HG03108 (cell line): ENCODE data around the gene GRID1.

Experiments used
- ATAC-seq: cut with Tn5 transposase; IDR thresholded peaks from one replicate; pipeline ENCODE4 v1.9.1; 2021; ENCODE audit warnings: moderate library complexity; ENCODE audit not compliant: unreplicated experiment

GRID1 gene

DNA sequence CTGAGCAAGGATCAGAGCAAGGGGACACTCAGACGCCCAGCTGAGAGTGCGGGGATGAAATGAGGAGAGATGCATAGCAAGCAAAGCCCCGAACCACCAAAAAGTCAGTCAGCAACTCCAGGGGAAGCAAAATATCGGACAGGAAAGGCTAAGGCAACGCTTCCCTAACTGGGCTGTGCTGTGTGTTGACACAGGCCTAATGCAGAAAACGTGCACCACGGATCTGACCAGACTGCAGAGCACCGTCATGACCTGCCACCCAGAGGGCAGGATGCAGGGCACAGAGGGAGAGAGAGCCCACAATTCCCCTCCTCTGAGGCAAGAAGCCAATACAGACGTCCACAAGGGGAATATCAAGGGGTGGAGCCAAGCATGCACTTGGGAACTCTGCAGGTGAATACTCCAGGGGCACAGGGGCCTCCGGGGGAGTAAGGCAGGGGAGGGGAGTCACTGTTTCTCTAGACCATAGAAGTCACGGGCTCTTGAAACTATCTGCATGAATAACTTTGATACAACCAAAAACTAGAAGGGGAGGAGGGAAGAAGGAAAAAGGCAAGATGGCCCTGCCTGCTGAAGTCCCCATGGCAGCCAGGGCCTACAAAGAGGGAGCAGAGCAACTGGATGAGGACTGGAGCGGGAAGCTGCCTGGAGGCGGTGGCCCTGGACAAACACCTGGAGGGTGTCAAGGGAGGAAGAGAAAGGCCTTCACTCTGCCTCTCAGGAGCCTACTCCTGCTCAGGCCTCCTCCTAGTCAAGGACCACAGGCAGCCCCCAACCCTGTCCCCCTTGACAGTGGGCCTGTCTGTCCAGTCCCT, 26.2 kb downstream of the GRID1 start:
- ATAC-seq = no peak

DNA sequence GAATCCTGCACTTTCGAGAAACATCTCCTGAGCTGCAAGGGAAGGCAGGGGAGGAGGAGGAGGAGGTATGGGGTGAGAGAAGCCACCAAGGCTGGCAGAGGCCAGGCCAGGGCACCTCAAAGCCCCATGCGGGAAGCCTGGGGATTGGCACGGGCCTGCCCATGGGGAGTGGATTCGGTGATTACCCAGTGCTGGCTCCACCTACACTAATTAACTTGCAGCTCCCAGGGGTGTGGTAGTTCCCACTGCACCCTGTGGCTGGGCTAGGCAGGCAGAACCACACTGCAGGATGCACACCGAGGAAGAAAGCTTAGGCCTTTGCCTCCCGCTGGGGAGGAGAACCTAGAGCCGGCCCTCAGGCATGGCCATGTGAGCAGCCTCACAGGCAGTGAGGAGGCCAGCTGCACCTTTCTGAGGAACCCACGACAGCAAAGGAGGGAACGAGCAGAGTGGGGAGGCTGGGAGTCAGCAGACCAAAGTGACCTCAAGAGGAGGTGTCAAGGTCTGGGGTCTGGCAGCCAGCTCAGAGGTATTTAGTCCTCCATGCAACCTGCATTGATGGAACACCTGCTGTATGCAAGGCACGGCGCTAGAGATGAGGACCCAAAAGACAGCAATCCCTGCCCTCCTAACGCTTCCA, 27.2 kb downstream of the GRID1 start:
- no peak for ATAC-seq

DNA sequence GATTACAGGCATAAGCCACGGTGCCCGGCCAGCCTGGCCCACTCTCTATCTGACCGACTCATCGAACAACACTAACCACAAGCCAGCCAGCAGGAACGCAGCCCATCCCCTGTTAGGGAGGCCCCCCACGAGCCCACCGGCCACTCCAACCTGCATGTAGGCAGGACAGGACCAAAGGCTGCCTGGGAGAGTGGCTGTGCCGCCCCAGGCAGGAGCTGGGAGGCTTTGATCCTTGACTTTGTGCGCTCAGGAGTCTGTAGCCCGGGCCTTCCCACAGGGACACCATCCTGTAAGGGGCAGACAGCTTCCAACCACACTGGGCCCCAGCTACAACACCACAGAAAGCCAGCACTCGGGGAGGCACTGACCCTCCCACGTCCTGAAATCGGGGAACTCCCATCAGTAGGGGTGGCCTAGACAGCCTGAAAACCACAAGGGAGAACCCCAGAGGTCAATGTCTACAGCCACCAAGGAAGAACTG, 29.4 kb downstream of the GRID1 start:
- ATAC-seq = no peak

DNA sequence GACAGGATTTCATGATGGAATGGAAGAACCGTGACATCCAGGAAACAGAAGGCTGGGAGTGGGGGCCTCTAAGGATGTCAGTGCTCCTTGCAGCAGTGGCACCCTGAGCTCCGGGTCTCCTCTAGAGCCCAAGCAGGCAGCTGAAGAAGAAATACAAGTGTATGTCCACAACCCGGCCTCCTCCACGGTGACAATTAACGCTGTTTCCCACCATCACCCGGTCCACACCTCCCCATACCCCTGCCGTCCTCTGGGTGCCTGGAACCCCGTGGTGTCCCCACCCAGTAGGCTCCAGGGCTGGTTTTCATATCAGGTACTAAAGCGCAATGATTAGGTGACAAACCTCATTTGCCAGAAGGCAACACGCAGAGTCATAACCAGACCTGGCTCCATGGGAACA, 30.3 kb downstream of the GRID1 start:
- no peak for ATAC-seq

DNA sequence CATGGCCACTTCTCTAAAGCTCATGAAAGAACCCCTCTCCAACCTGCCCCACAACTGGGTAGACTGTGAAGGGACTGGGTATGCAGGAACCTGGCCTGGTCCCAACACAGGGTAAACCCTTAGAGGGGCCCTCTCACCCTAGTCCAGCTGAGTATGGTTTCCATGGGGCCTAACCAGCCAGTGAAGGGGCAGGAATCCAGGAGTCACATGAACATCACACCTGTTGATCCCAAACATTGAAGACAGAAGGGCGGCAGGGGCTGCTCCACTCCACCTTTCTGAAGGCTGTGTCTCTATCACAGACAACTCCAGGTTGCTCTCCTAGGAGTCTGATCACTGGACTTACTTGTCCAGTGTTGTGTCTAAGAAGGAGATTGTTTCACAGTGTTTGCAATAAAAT, 30.8 kb downstream of the GRID1 start:
- no peak for ATAC-seq

DNA sequence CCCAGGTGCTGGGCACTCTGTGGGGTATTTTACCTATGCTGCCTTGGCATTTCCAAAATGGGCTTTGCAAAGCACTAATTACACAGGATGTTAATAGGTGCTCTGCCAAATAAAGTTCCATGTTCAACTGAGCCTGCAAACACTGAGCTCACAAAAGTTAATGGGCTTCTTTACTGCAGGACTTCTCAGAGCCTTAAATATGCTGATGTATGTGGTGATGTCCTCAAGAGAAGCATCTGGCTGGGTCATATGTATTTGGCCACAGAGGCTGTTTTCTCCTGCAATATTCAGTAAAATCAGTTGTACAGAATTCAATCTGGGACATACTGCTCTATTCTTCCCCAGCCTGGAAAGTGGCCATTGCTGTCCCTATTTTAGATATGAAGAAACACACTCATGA, 31.3 kb downstream of the GRID1 start:
- ATAC-seq = no peak

DNA sequence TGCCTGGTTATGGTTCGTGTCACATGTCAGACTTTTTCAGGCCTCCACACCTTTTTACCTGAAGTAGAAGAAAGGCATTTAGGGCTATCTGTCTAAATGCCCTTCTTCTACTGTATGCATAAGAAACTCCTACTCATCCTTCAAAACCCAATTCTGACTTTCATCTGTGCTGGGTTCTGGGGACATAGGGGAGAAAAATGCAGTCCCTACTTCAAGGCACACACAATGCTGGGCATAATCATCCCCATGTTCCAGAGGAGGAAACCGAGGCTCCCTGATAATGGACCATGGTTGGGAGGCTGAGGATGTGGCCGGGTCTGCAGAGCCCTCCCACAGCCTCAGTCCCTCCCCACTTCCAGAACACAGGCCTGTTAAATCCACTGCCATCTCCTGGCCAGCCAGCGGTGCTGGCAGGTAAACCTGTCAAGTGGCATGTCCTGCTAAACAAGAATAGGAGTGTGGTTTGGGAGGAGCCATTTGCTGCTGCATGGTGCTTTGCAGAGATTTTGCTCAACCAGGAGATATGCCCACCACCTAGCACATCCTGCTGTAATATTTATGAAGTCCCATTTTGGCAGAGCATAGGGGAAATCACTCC, 32.0 kb downstream of the GRID1 start:
- no peak for ATAC-seq

DNA sequence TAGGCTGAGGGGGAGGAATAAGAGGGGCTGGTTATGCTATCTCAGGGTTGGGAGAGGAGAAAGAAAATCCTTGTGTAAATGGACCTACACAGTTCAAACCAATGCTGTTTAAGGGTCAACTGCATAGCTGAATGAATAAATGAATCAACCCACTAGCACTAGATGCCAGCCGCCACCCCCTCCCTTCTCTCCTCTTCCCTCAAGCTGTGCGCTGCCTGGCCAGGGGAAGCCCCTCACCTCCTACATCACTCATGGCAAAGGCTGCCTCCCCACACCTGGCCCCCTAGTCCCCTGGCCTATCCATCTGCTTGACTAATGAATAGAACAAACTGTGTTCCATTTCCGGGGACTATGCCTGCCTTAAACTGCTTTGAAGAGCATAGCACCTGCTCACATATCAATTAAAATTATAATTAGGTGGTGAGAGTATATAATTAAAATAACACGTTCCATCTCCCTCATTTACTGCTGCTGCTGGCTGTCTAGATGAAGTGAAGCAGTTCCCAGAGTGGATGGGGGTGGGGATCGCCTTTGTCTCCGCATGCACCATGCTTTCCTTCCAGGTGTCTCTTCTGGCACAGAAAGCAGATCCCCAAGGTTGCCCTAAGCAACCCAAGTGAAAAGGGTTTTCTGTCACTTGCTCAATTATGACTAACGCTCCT, 32.6 kb downstream of the GRID1 start:
- ATAC-seq = no peak

DNA sequence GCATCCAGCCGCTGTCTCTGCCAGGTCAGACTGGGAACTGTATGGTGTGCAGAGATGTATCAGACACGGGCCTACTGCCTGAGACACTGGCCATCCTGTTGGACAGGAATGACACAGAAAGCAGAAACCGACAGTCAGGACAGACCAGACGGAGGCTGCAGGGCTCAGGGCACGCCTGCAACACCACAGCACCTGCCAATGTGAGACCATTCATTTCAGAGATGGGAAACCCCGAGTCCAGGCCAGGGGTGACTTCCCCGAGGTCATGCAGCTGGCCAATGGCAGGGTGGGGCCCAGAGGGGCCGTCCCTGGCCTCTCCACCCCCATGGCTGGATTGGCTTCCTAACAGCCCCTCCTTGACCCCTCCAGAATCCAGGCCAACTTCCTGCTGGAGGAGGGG, 34.7 kb downstream of the GRID1 start:
- no peak for ATAC-seq

DNA sequence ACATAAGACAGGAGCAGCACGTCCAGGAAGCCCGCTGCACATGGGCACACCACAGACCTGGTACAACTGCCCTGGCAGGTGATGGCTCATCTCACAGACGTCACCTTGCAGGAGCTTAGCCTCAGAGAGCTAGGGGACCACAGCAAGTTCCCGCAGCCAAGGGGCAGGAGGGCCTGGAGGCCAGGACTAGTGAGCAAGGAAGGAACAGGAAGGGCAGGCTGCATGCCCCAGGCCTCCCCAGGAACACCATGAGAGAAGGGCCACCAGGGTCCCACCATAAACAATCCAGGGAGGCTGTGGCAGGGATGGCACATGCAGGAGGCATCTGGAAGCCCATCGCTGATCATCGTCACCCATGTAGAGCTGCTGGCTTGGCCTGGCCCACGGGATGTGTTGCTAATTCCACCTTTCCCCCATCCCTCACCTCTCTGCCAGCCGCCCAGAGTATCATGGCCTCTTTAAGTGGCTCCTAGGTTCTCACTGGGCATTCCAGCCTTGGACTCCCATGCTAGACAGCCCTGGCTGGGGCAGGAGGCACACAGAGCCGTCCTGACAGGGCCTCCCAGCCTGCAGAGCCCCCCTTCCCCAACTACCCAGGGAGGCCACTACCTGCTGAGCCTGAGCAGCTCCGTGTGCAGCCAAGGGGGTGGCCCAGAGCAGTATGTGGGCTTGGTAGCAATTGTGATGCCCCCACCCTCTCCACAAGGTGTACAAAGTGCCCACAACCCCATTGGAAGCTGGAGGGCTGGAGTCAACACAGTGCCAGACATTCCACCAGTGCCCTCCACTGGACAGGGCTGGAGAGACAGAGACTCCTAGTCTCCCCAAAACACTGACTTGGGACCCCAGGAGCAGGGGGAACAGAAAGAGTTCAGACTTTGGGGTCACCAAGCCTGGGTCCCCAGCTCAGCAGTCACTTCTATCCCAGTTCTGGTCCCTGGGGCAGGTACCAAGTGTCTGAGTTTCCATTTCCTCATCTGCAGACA, 35.5 kb downstream of the GRID1 start:
- ATAC-seq = no peak

DNA sequence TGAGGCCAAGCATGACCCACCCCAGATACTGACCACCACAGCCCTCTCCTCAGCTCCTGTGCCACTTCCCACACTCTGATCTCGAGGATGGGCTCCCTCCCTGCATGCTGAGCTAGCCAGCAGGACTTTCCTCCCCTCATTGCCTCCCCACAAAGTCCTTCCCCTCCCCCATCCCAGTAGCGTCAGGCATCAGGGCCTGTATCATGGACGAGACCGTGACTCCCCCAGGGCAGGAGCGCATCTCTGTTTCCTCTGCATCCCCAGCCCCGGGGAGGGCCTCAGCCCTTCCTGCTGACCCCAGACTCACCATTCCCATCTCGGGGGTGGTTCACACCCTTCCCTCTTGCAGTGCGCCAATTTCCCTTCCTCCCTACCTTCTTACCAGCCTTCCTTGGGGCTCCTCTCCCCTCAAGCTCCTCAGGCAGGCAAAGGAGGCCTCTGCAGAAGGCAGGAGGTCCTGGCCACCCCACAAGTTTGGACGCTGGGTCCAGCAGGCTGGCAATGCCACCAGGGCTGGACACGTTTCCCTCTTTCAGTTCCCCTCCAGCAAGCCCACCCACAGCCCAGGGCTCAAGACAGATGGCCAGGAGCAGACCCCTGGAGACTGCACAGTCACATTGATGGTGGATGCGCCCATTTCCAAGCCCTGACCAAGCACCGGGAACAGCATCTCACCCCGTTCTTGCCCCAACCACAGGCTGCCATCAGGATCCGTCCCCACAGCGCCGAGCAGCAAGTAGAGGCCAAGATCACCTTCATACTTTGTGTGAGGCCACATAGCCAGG, 36.5 kb downstream of the GRID1 start:
- no peak for ATAC-seq

DNA sequence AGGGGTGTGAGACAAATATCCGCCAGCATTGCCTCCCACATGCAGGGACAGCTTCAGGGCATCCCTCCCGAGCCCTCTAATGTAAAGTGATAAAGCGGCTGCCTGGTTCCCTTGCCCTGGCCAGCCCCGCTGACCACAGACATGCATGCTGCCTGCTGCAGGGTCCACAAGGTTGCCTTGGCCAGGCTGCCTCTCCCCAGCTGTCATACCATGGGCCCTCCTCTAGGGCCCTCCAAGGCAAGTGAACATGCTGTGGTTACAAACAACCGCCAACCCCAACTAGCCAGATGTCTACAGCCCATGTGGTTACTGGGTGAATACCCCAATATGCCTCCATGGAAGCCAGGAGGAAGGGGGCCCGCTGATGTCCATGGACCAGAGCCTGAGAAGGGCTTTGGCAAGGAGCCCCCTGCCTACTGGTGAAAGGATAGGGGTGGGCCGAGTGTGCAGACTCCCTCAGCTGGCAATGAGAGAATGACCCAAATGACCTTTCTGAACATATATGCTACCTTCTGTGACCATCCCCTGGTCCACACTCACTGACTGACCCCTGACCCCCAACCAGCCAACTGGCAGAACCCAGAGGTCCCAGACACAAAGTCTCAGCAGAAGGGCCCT, 37.4 kb downstream of the GRID1 start:
- no peak for ATAC-seq

DNA sequence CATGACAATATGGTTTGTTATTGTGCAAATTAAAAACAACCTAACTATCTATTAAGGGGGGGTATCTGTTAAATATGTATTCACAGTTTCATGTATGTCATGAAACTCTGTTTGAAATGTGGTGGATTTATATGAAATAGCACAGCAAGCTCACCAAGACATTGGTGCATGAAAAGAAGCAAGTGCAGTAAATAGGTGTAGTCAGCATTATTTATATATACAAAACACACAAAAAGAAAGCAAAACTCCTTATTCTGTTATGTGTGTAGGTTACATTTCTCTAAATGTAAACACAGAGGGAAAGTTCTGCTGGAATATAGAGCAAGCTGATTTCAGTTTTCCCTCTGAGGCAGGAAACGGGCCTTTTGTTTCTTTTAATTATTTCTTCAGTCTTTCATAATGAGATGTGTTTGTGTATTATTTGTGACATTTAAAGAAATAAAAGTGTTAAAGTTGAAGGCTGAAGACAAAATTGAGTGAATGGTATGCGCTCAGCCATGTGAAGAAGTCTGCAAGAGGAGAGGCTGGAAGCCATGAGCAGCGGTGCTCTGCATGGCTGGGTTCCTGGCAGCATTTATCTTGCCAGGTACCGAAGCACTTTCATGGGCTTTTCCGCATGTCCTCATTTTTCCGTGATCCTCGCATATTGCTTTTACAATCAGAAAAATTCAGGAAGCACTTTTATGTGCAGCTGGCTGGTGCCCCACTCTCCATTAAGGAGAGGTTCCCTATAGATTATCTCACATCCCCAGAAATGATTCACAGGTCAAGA, 38.5 kb downstream of the GRID1 start:
- ATAC-seq = no peak

DNA sequence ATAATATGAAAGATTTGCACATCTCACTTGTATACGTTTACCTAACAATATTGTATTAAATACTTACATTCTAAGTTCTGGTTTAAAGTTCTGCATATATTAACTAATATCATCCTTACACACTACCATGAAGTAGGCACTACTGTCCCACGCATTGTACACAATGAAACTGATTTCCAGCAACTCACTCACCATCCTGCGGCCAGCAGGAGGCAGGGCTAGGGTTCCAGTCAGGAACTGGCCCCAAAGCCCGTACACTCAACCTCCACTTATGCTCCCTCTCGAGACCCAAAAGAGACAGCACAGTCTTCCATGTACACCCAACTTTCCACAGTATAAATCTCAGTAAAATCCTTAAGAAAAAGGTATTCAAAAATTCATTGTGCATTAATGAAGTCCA, 41.4 kb downstream of the GRID1 start:
- no peak for ATAC-seq

DNA sequence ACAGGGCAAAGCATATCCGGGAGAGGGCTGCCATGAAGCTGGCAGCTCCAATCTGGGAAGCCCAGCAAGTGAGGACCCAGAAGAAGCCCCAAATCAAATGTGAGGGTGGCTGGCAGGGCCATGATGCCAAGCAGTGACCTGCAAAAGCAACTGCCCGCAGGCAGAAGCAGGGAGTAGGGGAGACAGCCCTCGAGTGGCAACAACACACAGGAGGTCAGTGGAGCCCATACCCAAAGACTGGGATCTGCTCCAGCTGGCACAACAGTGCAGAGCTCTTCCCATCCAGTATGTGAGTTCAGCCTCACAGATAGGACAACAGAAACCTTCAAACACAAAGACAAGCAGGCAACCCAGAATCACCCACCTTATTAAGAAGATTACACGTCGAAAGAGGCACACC, 45.0 kb downstream of the GRID1 start:
- ATAC-seq = no peak

DNA sequence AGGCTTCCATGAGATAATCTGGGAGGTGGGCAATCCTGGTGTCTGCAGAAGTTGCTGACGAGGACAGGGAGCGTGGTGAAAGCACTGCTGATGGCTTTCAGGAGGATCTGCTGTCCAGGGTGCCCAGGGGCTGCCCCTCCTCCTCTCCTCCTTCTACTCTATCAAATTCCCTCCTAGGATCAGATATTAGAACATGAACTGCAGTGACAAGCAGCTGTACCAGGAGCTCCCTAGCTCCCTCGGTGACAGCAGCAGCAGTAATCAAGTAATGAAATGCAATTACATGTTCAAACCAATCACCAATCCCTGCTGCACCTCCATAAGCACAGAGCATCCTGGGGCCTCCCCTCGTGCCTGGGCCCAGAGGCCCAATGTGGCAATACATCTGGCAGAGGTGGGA, 46.9 kb downstream of the GRID1 start:
- no peak for ATAC-seq

DNA sequence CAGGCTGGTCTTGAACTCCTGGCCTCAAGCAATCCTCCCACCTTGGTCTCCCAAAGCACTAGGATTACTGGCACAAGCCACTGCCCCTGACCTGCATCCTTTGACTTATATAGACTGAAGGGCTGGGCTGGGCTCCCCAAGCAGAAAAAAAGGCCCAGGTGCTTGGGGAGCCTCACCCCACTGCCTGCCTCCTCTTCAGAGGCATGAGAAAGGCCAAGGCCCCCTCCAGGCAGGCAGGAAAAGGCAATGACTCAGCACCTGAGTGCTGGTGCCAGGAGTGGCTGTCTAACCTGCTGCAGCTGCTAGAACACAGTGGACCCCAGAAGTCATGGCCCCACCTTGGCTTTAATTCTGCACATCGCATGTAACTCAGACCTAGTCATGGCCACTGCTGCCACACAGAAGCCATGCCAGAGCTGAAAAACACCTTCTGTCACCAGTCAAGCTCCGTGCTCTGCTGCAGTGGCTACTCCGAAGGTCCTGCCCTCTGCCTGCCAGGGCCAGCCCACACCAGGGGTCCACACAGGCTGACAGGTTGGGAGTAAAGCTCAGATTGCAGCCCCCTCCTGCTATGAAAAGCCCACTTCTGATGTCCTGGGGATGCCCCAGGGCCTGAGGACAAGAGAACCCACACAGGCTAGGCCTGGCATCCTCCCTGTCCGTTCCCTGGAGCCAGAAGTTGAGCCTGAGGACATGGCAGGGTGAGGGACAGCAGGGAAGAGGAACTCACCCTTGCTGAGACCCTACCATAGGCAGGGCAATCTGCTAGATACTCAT, 48.5 kb downstream of the GRID1 start:
- ATAC-seq = no peak

DNA sequence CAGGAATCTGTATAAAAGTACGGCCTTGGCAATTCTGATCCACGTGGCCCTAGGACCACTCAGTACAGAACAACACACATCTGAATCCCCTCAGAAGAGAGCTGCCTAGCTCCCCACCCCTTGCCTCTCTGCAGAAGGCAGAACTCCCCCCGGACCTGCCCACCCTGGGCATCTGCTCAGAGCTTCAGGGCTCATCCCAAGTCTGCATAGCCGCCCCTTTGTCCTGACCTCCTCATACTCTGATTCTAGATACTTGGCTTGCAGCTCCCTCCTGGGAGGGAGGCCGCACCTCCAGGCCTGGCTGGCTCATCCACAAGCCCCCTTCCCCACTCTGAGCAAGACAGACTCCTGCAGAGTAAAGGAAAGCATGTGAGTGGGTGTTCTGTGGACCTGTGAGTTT, 49.6 kb downstream of the GRID1 start:
- ATAC-seq = no peak
